CD4-positive, alpha-beta T cell treated with Interleukin-4 for 4 hours (primary cell): ENCODE data around the gene ADGRD1.

Experiments
- DNase-seq: peaks from one replicate; pipeline ENCODE4 v3.0.0-alpha.2; 2020

The ADGRD1 gene

GRCh38 chr12:131093971-131094830 lies 140.5 kb downstream of the ADGRD1 start:
- DNase-seq = no peak

GRCh38 chr12:131094831-131095805 lies 141.4 kb downstream of the ADGRD1 start:
- DNase-seq = no peak

DNA sequence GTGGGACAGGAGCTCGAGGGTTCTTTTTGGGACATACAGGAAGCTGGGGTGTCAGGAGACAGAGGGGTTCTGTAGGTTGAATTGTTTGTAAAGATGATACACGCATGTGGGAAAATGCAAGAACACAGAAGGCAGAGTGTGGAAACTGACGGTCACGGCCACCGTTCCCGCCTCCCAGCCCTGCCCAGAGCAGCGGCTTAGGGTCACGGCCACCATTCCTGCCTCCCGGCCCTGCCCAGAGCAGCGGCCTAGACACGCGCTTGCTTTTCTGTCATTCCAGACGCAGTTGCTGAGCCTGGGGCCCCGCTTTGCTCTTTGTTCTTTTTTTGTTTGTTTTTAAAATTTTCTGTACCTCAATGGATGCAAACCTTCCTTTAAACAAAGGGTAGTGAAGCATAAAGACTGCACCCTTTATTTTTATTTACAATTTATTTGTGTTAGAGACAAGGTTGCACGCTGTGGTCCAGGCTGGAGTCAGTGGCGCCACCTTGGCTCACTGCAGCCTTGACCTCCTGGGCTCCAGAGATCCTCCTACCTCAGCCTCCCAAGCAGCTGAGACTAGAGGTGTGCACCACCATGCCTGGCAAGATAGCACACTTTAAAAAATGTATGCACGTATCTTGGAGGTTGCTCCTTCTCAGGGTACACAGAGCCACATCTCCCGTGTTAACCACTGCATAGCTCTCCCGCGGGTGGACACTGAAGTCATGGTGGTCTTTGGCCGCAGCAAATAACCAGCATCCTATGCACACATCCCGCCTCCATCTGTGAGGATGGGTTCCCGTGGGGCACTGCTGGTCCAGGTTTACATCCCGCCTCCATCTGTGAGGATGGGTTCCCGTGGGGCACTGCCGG lies 142.3 kb downstream of the ADGRD1 start:
- no peak for DNase-seq

- no peak for DNase-seq
Observed at GRCh38 chr12:131096681-131097181, 143.0 kb downstream of the ADGRD1 start.

- DNase-seq = no peak
Observed at GRCh38 chr12:131097202-131098177, 143.8 kb downstream of the ADGRD1 start.

GRCh38 chr12:131098178-131098981 lies 144.7 kb downstream of the ADGRD1 start:
- no peak for DNase-seq

DNA sequence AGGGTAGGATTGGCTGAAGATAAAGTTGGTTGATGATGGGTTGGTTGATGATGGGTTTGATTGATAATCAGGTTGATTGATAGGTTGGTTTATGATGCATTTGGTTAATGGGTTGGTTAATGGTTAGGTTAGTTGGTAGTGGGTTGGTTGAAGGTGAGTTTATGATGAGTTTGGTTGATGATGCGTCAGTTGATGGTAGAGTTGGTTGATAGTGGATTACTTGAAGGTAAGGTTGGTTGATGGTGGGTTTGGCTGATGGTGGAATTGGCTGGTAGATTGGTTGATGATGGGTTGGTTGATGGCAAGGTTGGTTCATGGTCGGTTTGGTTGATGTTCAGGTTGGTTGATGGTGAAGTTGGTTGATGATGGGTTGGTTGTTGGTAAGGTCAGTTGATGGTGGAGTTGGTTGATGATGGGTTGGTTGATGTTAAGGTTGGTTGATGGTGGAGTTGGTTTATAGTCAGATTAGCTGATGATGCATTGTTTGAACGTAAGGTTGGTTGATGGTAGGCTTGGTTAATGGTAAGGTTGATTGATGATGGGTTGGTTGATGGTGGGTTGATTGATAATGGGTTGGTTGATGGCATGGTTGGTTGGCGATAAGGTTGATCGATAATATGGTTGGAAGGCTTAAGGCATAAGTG lies 146.4 kb downstream of the ADGRD1 start:
- no peak for DNase-seq

GRCh38 chr12:131101006-131101405 lies 147.3 kb downstream of the ADGRD1 start:
- no peak for DNase-seq

GRCh38 chr12:131101703-131102492 lies 148.2 kb downstream of the ADGRD1 start:
- DNase-seq = no peak

DNA sequence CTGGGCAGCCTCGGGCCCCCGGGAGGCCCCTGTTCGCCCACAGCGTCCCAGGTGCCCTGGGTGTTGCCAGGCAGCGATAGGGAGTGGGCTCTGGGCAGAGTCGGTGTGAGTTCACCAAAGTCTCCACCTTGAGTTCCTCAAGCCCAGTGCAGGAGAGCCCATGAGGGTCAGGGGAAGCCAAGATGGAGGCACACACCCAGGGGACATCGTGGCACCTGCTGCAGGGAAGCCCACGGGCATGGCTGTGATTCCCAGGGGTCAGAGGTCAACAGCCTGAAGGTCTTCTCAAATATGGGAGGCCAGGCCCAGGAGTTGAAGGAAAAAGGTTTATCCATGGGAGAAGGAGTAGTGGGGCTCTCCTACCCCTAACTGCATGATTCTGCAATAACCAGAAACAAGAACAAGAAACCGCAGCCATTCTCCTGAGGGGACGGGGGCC lies 148.8 kb downstream of the ADGRD1 start:
- no peak for DNase-seq

- no peak for DNase-seq
Observed at GRCh38 chr12:131102991-131103668, 149.4 kb downstream of the ADGRD1 start.

DNA sequence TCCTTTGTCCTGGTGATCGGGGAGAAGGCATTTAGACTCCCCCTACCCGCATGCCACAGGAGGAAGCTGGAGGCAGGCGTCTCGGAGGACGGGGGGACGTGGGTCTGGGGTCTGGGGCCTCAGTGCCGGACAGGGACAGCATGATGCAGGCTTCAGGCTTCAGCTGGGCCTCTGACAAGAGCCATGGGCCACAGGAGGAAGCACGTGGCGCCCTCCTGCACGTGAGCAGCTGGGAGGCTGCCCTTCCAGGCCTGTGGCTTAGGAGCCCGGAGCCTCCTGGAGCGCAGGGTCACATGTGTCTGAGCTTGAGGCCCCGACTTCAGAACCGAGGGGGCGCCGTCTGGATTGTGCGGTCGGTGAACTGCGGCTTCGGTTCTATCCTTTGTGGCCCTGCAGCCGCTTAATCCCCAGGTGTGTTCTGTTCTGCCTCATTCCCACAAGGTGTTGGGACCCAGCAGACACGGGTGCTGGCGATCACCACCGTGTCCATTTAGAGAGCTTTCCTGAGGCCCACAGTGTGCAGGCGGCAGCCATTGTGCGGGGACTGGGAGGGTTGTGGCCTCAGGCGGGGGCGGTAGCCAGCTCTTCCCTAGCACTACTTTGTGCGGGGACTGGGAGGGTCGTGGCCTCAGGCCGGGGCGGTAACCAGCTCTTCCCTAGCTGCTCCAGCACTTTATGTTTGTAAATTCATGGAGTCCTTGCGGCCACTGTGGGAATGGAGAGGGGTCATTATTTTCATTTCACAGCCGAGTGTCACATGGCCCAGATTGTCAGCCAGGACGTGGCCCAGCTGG lies 150.2 kb downstream of the ADGRD1 start:
- no peak for DNase-seq

- DNase-seq = peak; percentile 68
Observed at GRCh38 chr12:131104463-131105350, 151.0 kb downstream of the ADGRD1 start.

DNA sequence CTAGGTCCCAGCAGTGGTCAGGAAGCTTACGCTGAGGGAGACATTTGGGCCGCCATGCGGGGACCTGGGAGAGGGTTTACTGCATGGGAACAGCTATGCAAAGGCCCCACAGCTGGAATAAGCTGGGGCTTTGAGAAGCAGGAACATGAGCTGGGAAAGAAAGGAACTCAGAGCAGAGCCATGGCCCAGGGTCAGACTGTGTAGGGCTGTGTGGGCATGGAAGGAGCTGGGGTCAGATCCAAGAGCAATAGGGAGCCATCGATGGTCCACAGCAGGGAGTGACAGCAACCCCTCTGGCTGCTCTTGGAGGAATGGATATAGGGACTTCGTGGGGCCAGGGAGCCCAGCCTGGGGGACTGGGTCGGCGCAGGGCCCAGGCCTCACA lies 151.6 kb downstream of the ADGRD1 start:
- DNase-seq = no peak

GRCh38 chr12:131105736-131106348 lies 152.1 kb downstream of the ADGRD1 start:
- DNase-seq = peak; percentile 18
